IMR-90 (cell line): Measurements from ENCODE around the gene JAKMIP1. TPM values are rescaled to one million over a fixed set of nuclear protein-coding genes. Genes with fewer than 3 reads are reported as not detected.

Experiments
- ATAC-seq: fragments of 200-7000 bp; cut with Tn5 transposase; 2 replicates; pipeline ENCODE4 v1.9.1; 2020; ENCODE audit warnings: low read depth, mild to moderate bottlenecking, moderate library complexity
- BruUV-seq: library from RNA; stranded (reverse); fragments of 400-500 nt; replicated peaks from 2 replicates; lab custom pipeline; 2021; lab: Mats Ljungman, UMichigan
- CTCF ChIA-PET: fragments of 300-600 bp; formaldehyde crosslinking; extraction: SDS; loops from one replicate; lab custom pipeline; 2021; ENCODE audit warnings: antibody characterized with exemption; lab: Yijun Ruan, JAX
- POLR2A ChIA-PET: fragments of 300-600 bp; sonication (Branson Sonifier 250); formaldehyde crosslinking; loops from one replicate; lab custom pipeline; 2022; ENCODE audit warnings: antibody characterized with exemption; ENCODE audit not compliant: unreplicated experiment; lab: Charles Lee
- DNase-seq: peaks from one replicate; pipeline ENCODE4 v3.0.0; 2013
- H2AFZ ChIP-seq: replicated peaks from 2 replicates; pipeline ENCODE3; 2013; ENCODE audit warnings: low read length, mild to moderate bottlenecking; ENCODE audit not compliant: poor library complexity
- H2AK5ac ChIP-seq: 2 replicates; pipeline ENCODE4 v1.6.1; 2013; ENCODE audit warnings: low read depth, low read length, inconsistent platforms
- H2AK9ac ChIP-seq: replicated peaks from 2 replicates; pipeline ENCODE3; 2013; ENCODE audit warnings: mild to moderate bottlenecking, low read depth, low read length, moderate library complexity; ENCODE audit not compliant: poor library complexity
- H2BK120ac ChIP-seq: 2 replicates; pipeline ENCODE4 v1.6.1; 2013; ENCODE audit warnings: low read depth, low read length, inconsistent platforms
- H2BK15ac ChIP-seq: 3 replicates; pipeline ENCODE4 v1.6.1; 2013; ENCODE audit warnings: low read depth, low read length, inconsistent platforms
- H2BK20ac ChIP-seq: 2 replicates; pipeline ENCODE4 v1.6.1; 2013; ENCODE audit warnings: low read depth, mild to moderate bottlenecking, inconsistent platforms, low read length, moderate library complexity
- H2BK5ac ChIP-seq: 2 replicates; pipeline ENCODE4 v1.6.1; 2013; ENCODE audit warnings: mild to moderate bottlenecking, low read depth, low read length, inconsistent platforms; ENCODE audit not compliant: poor library complexity, severe bottlenecking
- H3K14ac ChIP-seq: replicated peaks from 2 replicates; pipeline ENCODE4 v1.6.1; 2013; ENCODE audit warnings: low read depth, low read length, inconsistent platforms
- H3K18ac ChIP-seq: 2 replicates; pipeline ENCODE4 v1.6.1; 2013; ENCODE audit warnings: low read depth, low read length, control low read depth
- H3K23ac ChIP-seq: 2 replicates; pipeline ENCODE4 v1.6.1; 2013; ENCODE audit warnings: low read depth, low read length, inconsistent platforms
- H3K27ac ChIP-seq: 2 replicates; pipeline ENCODE4 v1.5.1; 2013; ENCODE audit warnings: mild to moderate bottlenecking, control low read depth, low read length; ENCODE audit not compliant: insufficient read depth
- H3K27me3 ChIP-seq: 2 replicates; pipeline ENCODE4 v1.6.1; 2013; ENCODE audit warnings: low read length; ENCODE audit not compliant: control insufficient read depth, insufficient read depth
- H3K36me3 ChIP-seq: 2 replicates; pipeline ENCODE4 v1.6.1; 2013; ENCODE audit warnings: low read length, mixed read lengths; ENCODE audit not compliant: control insufficient read depth, insufficient read depth
- H3K4ac ChIP-seq: 2 replicates; pipeline ENCODE4 v1.6.1; 2013; ENCODE audit warnings: low read depth, low read length, inconsistent platforms
- H3K4me1 ChIP-seq: 2 replicates; pipeline ENCODE4 v1.6.1; 2013; ENCODE audit warnings: low read length, mixed read lengths; ENCODE audit not compliant: control insufficient read depth, insufficient read depth
- H3K4me2 ChIP-seq: 2 replicates; pipeline ENCODE4 v1.6.1; 2013; ENCODE audit warnings: low read depth, mild to moderate bottlenecking, control low read depth, low read length, moderate library complexity
- H3K4me3 ChIP-seq: 2 replicates; pipeline ENCODE4 v1.5.1; 2013; ENCODE audit warnings: low read depth, mild to moderate bottlenecking, control low read depth, low read length, moderate library complexity; ENCODE audit not compliant: insufficient read depth
- H3K56ac ChIP-seq: 2 replicates; pipeline ENCODE4 v1.6.1; 2013; ENCODE audit warnings: low read length, inconsistent platforms; ENCODE audit not compliant: insufficient read depth; ENCODE audit errors: extremely low read depth
- H3K79me1 ChIP-seq, 2 experiments: 2 replicates each; pipeline ENCODE4 v1.6.1; 2013; ENCODE audit warnings: low read length in 2 of 2, inconsistent platforms in 1 of 2, low read depth in 1 of 2
- H3K9ac ChIP-seq: 2 replicates; pipeline ENCODE4 v1.6.1; 2013; ENCODE audit warnings: low read depth, low read length, control low read depth
- H3K9me1 ChIP-seq: 2 replicates; pipeline ENCODE4 v1.6.1; 2013; ENCODE audit warnings: low read length, inconsistent platforms; ENCODE audit not compliant: insufficient read depth
- H3K9me3 ChIP-seq: 2 replicates; pipeline ENCODE4 v1.6.1; 2013; ENCODE audit warnings: low read length; ENCODE audit not compliant: control insufficient read depth, insufficient read depth
- H4K20me1 ChIP-seq: 2 replicates; pipeline ENCODE4 v1.6.1; 2013; ENCODE audit warnings: low read length, inconsistent platforms; ENCODE audit not compliant: insufficient read depth
- H4K5ac ChIP-seq: 2 replicates; pipeline ENCODE4 v1.6.1; 2013; ENCODE audit warnings: mild to moderate bottlenecking, low read depth, low read length, control low read depth
- H4K8ac ChIP-seq, 2 experiments: 2 replicates each; pipeline ENCODE4 v1.6.1; 2013; ENCODE audit warnings: low read depth in 2 of 2, low read length in 2 of 2, control low read depth in 1 of 2, inconsistent platforms in 1 of 2
- H4K91ac ChIP-seq: 2 replicates; pipeline ENCODE4 v1.6.1; 2013; ENCODE audit warnings: low read depth, low read length, inconsistent platforms; ENCODE audit not compliant: insufficient read depth
- BHLHE40 ChIP-seq: fragments of 150-350 bp; IDR thresholded peaks from 2 replicates; pipeline ENCODE4 v1.6.1; 2016; ENCODE audit warnings: mild to moderate bottlenecking, low read depth, low read length
- CHD1 ChIP-seq: IDR thresholded peaks from 2 replicates; pipeline ENCODE4 v1.6.1; 2012; ENCODE audit warnings: low read depth, low read length, improper control_type of control experiment
- CTCF ChIP-seq: conservative IDR thresholded peaks from 2 replicates; pipeline ENCODE4 v1.5.1; 2012; ENCODE audit warnings: mild to moderate bottlenecking, low read depth, low read length, improper control_type of control experiment
- MAZ ChIP-seq: IDR thresholded peaks from 2 replicates; pipeline ENCODE4 v1.6.1; 2012; ENCODE audit warnings: low read depth, mild to moderate bottlenecking, low read length, improper control_type of control experiment, moderate library complexity, borderline replicate concordance
- MXI1 ChIP-seq: IDR thresholded peaks from 2 replicates; pipeline ENCODE4 v1.6.1; 2012; ENCODE audit warnings: low read depth, mild to moderate bottlenecking, low read length, moderate library complexity, borderline replicate concordance
- NFE2L2 ChIP-seq: fragments of 150-350 bp; IDR thresholded peaks from 2 replicates; pipeline ENCODE4 v1.6.1; 2016; ENCODE audit warnings: low read depth, mild to moderate bottlenecking, low read length
- RFX5 ChIP-seq: IDR thresholded peaks from 2 replicates; pipeline ENCODE4 v1.8.0; 2012; ENCODE audit warnings: low read depth, mild to moderate bottlenecking, low read length, moderate library complexity
- SMC3 ChIP-seq: fragments of 150-350 bp; IDR thresholded peaks from 2 replicates; pipeline ENCODE4 v1.6.1; 2016; ENCODE audit warnings: low read depth, mild to moderate bottlenecking, antibody characterized with exemption, low read length, moderate library complexity
- USF2 ChIP-seq: fragments of 150-350 bp; IDR thresholded peaks from 2 replicates; pipeline ENCODE4 v1.6.1; 2017; ENCODE audit warnings: mild to moderate bottlenecking, antibody characterized with exemption, low read length, low read depth
- WGBS, 2 experiments: methylation state at CpG; one replicate each; pipeline versions ENCODE4 v1.1.5 to v1.1.7; 2013; ENCODE audit warnings: missing lambda C conversion rate in 2 of 2; ENCODE audit not compliant: insufficient read length in 1 of 2; ENCODE audit errors: extremely low coverage in 2 of 2; 5-methylcytosine and 5-hydroxymethylcytosine counted together
- dilution Hi-C: fragments of 300-500 bp; cut with HindIII; formaldehyde crosslinking; loops from one replicate; pipeline ENCODE4 v1.14.3; 2018; ENCODE audit warnings: low sequenced_read_pairs; ENCODE audit not compliant: unreplicated experiment
- in situ Hi-C: fragments of 300-500 bp; cut with MboI; formaldehyde crosslinking; loops from 3 replicates; pipeline ENCODE4 v1.14.3; 2019; ENCODE audit warnings: low sequenced_read_pairs, inconsistent platforms, mixed read lengths
- intact Hi-C: fragments of 100-400 bp; cut with micrococcal nuclease; formaldehyde crosslinking; loops from 2 replicates; pipeline ENCODE4 v1.10.0; 2022
- polyA plus RNA-seq, 3 experiments: library from polyadenylated mRNA; depleted of rRNA; stranded (reverse); fragments of >200 nt; gene quantifications; 2 replicates each; pipeline ENCODE4 v1.2.3, GENCODE V29; 2012; ENCODE audit warnings: low replicate concordance in 1 of 3
- total RNA-seq: library from RNA; depleted of rRNA; stranded (reverse); fragments of >200 nt; gene quantifications from 2 replicates; pipeline ENCODE4 v1.2.3, GENCODE V29; 2012

JAKMIP1 gene
- total and polyA plus RNA-seq, 2 of the 4 experiments (the other 2 are of a cell fraction): not detected

DNA sequence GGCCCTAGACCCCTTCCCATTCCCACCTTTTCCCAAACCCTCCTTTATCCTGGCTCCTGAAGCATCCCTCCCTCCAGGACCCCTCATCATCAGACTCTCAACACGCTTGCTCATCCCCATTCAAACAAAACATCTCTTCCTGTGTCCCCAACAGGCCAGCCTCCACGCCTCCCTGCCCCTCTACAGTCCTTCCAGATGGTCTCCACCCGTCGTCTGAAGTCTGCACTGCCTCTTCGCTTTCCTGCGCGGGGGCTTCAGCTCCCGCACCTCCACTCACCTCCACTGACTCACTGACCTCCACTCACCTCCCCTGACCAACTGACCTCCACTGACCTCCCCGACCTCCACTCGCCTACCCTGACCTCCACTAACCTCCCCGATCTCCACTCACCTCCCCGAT lies 39.8 kb downstream of the JAKMIP1 start:
- H4K91ac ChIP-seq: no peak overlapping the region
- no peak overlapping the region for H2BK20ac ChIP-seq
- ChIA-PET CTCF (no interaction called here), POLR2A (no interaction called here)
- dilution Hi-C loops (no loop called here), in situ Hi-C loops (no loop called here), intact Hi-C loops (no loop called here)
- ATAC-seq (no peak), DNase-seq (no peak)
- H3K56ac ChIP-seq: no peak overlapping the region
- no peak overlapping the region for H2BK15ac ChIP-seq
- no peak overlapping the region for H3K27ac ChIP-seq
- no peak overlapping the region for H4K5ac ChIP-seq
- H3K27me3 ChIP-seq: no peaks in the 10 kb centered on the region
- no peak overlapping the region for H3K9ac ChIP-seq
- TF ChIP-seq BHLHE40: no peak
- no peak for TF ChIP-seq MXI1
- no peak for TF ChIP-seq MAZ
- TF ChIP-seq NFE2L2: no peak
- TF ChIP-seq RFX5: no peak
- TF ChIP-seq USF2: no peak
- no peak for TF ChIP-seq CTCF
- no peak for TF ChIP-seq CHD1
- TF ChIP-seq SMC3: no peak
- H3K18ac ChIP-seq: no peak overlapping the region
- no peak overlapping the region for H3K4me3 ChIP-seq
- H4K8ac ChIP-seq: no peak overlapping the region
- no peaks in the 10 kb centered on the region for H3K36me3 ChIP-seq
- no peaks in the 10 kb centered on the region for H3K4me1 ChIP-seq
- H2BK120ac ChIP-seq: no peak overlapping the region
- WGBS, 2 experiments: 71% methylated on average over 11 of the region's 12 CpGs; no CpG with 5 or more reads in 1 of the 2 experiments
- H3K14ac ChIP-seq: no peak overlapping the region
- no peak overlapping the region for H3K23ac ChIP-seq
- H3K4me2 ChIP-seq: no peak overlapping the region
- no peaks in the 10 kb centered on the region for H3K9me1 ChIP-seq
- peaks cover 15% of the 10 kb centered on the region for H3K9me3 ChIP-seq
- H3K4ac ChIP-seq: no peak overlapping the region
- peak overlapping the region; percentile 33 for H2AFZ ChIP-seq
- H4K20me1 ChIP-seq: no peaks in the 10 kb centered on the region
- H3K79me1 ChIP-seq: no peaks in the 10 kb centered on the region
- no peak overlapping the region for H2AK5ac ChIP-seq
- no TSS peak for BruUV-seq
- H2BK5ac ChIP-seq: no peak overlapping the region
- H2AK9ac ChIP-seq: no peak overlapping the region
